Stimulated activated memory B cell treated with anti-CD40 and anti-IgM and Interleukin-4, amounts not matched to agents 10 μg/mL and 1 μg/mL and 100 μg/mL, for 72 hours (primary cell): Measurements from ENCODE around the gene HOXD3.

ENCODE experiments used
- ATAC-seq: fragments of 150-1000 bp; cut with Tn5 transposase; 2 replicates; pipeline ENCODE4 v1.10.0; 2021
- H3K27ac Mint-ChIP-seq: one replicate; pipeline ENCODE4 v1.8.0; 2022; ENCODE audit warnings: mild to moderate bottlenecking, mixed read lengths
- H3K27me3 Mint-ChIP-seq: one replicate; pipeline ENCODE4 v1.8.0; 2022; ENCODE audit warnings: mixed read lengths
- H3K36me3 Mint-ChIP-seq: one replicate; pipeline ENCODE4 v1.8.0; 2022; ENCODE audit warnings: mixed read lengths
- H3K4me1 Mint-ChIP-seq: one replicate; pipeline ENCODE4 v1.8.0; 2022; ENCODE audit warnings: mixed read lengths
- H3K4me3 Mint-ChIP-seq: one replicate; pipeline ENCODE4 v1.8.0; 2022; ENCODE audit warnings: mild to moderate bottlenecking, moderate library complexity, mixed read lengths
- H3K9me3 Mint-ChIP-seq: one replicate; pipeline ENCODE4 v1.8.0; 2022; ENCODE audit warnings: mixed read lengths

HOXD3 gene

GRCh38 chr2:176187200-176187898 is 30.2 kb downstream of the HOXD3 start:
- ATAC-seq = no peak
- Mint-ChIP-seq H3K4me3 (peak overlapping the region; percentile 75), H3K9me3 (no peaks in the 10 kb centered on the region), H3K36me3 (no peaks in the 10 kb centered on the region), H3K27me3 (peaks cover 57% of the 10 kb centered on the region), H3K27ac (no peak overlapping the region), H3K4me1 (peaks cover 23% of the 10 kb centered on the region)

- Mint-ChIP-seq H3K27me3 (peaks cover 64% of the 10 kb centered on the region), H3K36me3 (no peaks in the 10 kb centered on the region), H3K27ac (no peak within 1 kb of the TSS), H3K4me1 (peaks cover 23% of the 10 kb centered on the region), H3K9me3 (no peaks in the 10 kb centered on the region), H3K4me3 (peak within 1 kb of the TSS; percentile 75)
- ATAC-seq = peak; percentile 32
Observed at GRCh38 chr2:176187899-176188773, 31.0 kb downstream of the HOXD3 start, which contains the start of gene HOXD1. HOXD1 (plus strand) TSS chr2:176188668; CDS start chr2:176188802, 134 bp downstream.

GRCh38 chr2:176188774-176189680 is 31.9 kb downstream of the HOXD3 start:
- Mint-ChIP-seq H3K4me1 (peaks cover 23% of the 10 kb centered on the region), H3K27me3 (peaks cover 64% of the 10 kb centered on the region), H3K36me3 (no peaks in the 10 kb centered on the region), H3K9me3 (no peaks in the 10 kb centered on the region), H3K27ac (no peak overlapping the region), H3K4me3 (peak overlapping the region; percentile 54)
- ATAC-seq = peak; percentile 18

GRCh38 chr2:176189681-176190641 is 32.9 kb downstream of the HOXD3 start:
- no peak overlapping the region for H3K4me3 Mint-ChIP-seq
- ATAC-seq = no peak
- H3K27me3 Mint-ChIP-seq = peaks cover 71% of the 10 kb centered on the region
- H3K27ac Mint-ChIP-seq = no peak overlapping the region
- peaks cover 23% of the 10 kb centered on the region for H3K4me1 Mint-ChIP-seq
- H3K9me3 Mint-ChIP-seq = no peaks in the 10 kb centered on the region
- H3K36me3 Mint-ChIP-seq = no peaks in the 10 kb centered on the region

GRCh38 chr2:176192351-176192750 is 35.2 kb downstream of the HOXD3 start:
- Mint-ChIP-seq H3K27ac (no peak overlapping the region), H3K4me3 (no peak overlapping the region), H3K4me1 (peaks cover 21% of the 10 kb centered on the region), H3K9me3 (no peaks in the 10 kb centered on the region), H3K27me3 (peaks cover 70% of the 10 kb centered on the region), H3K36me3 (no peaks in the 10 kb centered on the region)
- ATAC-seq = no peak

GRCh38 chr2:176193048-176193447 is 35.9 kb downstream of the HOXD3 start:
- ATAC-seq = no peak
- Mint-ChIP-seq H3K36me3 (no peaks in the 10 kb centered on the region), H3K4me3 (no peak overlapping the region), H3K4me1 (peaks cover 14% of the 10 kb centered on the region), H3K27me3 (peaks cover 70% of the 10 kb centered on the region), H3K9me3 (no peaks in the 10 kb centered on the region), H3K27ac (no peak overlapping the region)

- no peaks in the 10 kb centered on the region for H3K4me1 Mint-ChIP-seq
- peaks cover 45% of the 10 kb centered on the region for H3K27me3 Mint-ChIP-seq
- no peak overlapping the region for H3K27ac Mint-ChIP-seq
- no peak overlapping the region for H3K4me3 Mint-ChIP-seq
- H3K36me3 Mint-ChIP-seq = no peaks in the 10 kb centered on the region
- ATAC-seq = no peak
- H3K9me3 Mint-ChIP-seq = peaks cover 4% of the 10 kb centered on the region
Observed at GRCh38 chr2:176199902-176200301, 42.8 kb downstream of the HOXD3 start.

- Mint-ChIP-seq H3K27me3 (peaks cover 36% of the 10 kb centered on the region), H3K4me1 (no peaks in the 10 kb centered on the region), H3K36me3 (no peaks in the 10 kb centered on the region), H3K4me3 (no peak overlapping the region), H3K9me3 (peaks cover 4% of the 10 kb centered on the region), H3K27ac (no peak overlapping the region)
- ATAC-seq = no peak
Observed at GRCh38 chr2:176200971-176201370, 43.9 kb downstream of the HOXD3 start.

- no peak overlapping the region for H3K27ac Mint-ChIP-seq
- H3K4me1 Mint-ChIP-seq = no peaks in the 10 kb centered on the region
- peaks cover 21% of the 10 kb centered on the region for H3K27me3 Mint-ChIP-seq
- H3K4me3 Mint-ChIP-seq = no peak overlapping the region
- ATAC-seq = no peak
- no peaks in the 10 kb centered on the region for H3K36me3 Mint-ChIP-seq
- peaks cover 4% of the 10 kb centered on the region for H3K9me3 Mint-ChIP-seq
Observed at GRCh38 chr2:176202491-176202890, 45.4 kb downstream of the HOXD3 start.

- H3K4me3 Mint-ChIP-seq = no peak overlapping the region
- H3K4me1 Mint-ChIP-seq = no peaks in the 10 kb centered on the region
- no peaks in the 10 kb centered on the region for H3K36me3 Mint-ChIP-seq
- H3K27me3 Mint-ChIP-seq = peaks cover 21% of the 10 kb centered on the region
- H3K9me3 Mint-ChIP-seq = peaks cover 4% of the 10 kb centered on the region
- no peak for ATAC-seq
- H3K27ac Mint-ChIP-seq = no peak overlapping the region
Observed at GRCh38 chr2:176205126-176205525, 48.0 kb downstream of the HOXD3 start.

- H3K4me3 Mint-ChIP-seq = no peak overlapping the region
- H3K9me3 Mint-ChIP-seq = peaks cover 4% of the 10 kb centered on the region
- H3K4me1 Mint-ChIP-seq = no peaks in the 10 kb centered on the region
- ATAC-seq = no peak
- no peak overlapping the region for H3K27ac Mint-ChIP-seq
- no peaks in the 10 kb centered on the region for H3K36me3 Mint-ChIP-seq
- H3K27me3 Mint-ChIP-seq = peaks cover 15% of the 10 kb centered on the region
Observed at GRCh38 chr2:176206136-176206535, 49.0 kb downstream of the HOXD3 start.

GRCh38 chr2:176206682-176207081 is 49.6 kb downstream of the HOXD3 start:
- ATAC-seq = no peak
- no peak overlapping the region for H3K27ac Mint-ChIP-seq
- no peak overlapping the region for H3K4me3 Mint-ChIP-seq
- no peaks in the 10 kb centered on the region for H3K4me1 Mint-ChIP-seq
- peaks cover 14% of the 10 kb centered on the region for H3K27me3 Mint-ChIP-seq
- no peaks in the 10 kb centered on the region for H3K36me3 Mint-ChIP-seq
- H3K9me3 Mint-ChIP-seq = peaks cover 4% of the 10 kb centered on the region

- no peak overlapping the region for H3K27ac Mint-ChIP-seq
- H3K4me1 Mint-ChIP-seq = no peaks in the 10 kb centered on the region
- no peaks in the 10 kb centered on the region for H3K9me3 Mint-ChIP-seq
- no peaks in the 10 kb centered on the region for H3K36me3 Mint-ChIP-seq
- no peak for ATAC-seq
- no peak overlapping the region for H3K4me3 Mint-ChIP-seq
- peaks cover 14% of the 10 kb centered on the region for H3K27me3 Mint-ChIP-seq
Observed at GRCh38 chr2:176211110-176211509, 54.0 kb downstream of the HOXD3 start.

GRCh38 chr2:176212276-176212675 is 55.2 kb downstream of the HOXD3 start:
- Mint-ChIP-seq H3K27ac (no peak overlapping the region), H3K4me3 (no peak overlapping the region), H3K9me3 (no peaks in the 10 kb centered on the region), H3K4me1 (no peaks in the 10 kb centered on the region), H3K27me3 (peaks cover 14% of the 10 kb centered on the region), H3K36me3 (no peaks in the 10 kb centered on the region)
- ATAC-seq = no peak
